Ovary (tissue), 3 donors: ENCODE data around the gene KAT2B.

ENCODE experiments used
- POLR2A ChIP-seq: fragments of 450-650 bp; IDR thresholded peaks from one replicate; pipeline ENCODE4 v1.6.1; 2017; ENCODE audit warnings: antibody characterized with exemption, mild to moderate bottlenecking, moderate library complexity
- TF ChIP-seq, protein P1 (sequence below), 3 donors: fragments of 450-650 bp in 2 of 3; fragments of 200-600 bp in 1 of 3; IDR thresholded peaks; one replicate each; pipeline versions ENCODE4 v1.5.1 to v1.8.0; 2016 to 2022; ENCODE audit warnings: antibody characterized with exemption in 3 of 3, mild to moderate bottlenecking in 1 of 3
- donor health status: DM: no; HTN: no; CAD: no.

DNA sequence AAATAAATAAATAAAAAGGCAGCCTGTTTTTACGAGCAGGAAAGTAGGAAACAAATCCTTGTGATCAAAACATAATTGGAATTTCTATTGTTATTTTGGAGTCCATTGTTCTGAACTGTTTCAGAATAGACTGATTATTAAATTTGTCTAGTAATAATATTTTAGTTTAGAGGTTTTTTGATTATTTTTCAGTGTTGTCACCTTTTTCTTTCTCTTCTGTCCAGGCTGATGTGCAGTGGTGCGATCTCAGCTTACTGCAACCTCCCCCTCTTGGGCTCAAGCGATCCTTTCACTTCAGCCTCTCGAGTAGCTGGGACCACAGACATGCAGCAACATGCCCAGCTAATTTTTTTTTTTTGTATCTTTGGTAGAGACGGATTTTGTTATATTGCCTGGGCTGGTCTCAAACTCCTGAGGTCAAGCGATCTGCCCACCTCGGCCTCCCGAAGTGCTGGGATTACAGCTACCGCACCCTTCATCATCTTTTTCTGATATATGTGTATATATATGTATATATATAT is 38.0 kb downstream of the KAT2B start:
- TF ChIP-seq, protein P1, sequence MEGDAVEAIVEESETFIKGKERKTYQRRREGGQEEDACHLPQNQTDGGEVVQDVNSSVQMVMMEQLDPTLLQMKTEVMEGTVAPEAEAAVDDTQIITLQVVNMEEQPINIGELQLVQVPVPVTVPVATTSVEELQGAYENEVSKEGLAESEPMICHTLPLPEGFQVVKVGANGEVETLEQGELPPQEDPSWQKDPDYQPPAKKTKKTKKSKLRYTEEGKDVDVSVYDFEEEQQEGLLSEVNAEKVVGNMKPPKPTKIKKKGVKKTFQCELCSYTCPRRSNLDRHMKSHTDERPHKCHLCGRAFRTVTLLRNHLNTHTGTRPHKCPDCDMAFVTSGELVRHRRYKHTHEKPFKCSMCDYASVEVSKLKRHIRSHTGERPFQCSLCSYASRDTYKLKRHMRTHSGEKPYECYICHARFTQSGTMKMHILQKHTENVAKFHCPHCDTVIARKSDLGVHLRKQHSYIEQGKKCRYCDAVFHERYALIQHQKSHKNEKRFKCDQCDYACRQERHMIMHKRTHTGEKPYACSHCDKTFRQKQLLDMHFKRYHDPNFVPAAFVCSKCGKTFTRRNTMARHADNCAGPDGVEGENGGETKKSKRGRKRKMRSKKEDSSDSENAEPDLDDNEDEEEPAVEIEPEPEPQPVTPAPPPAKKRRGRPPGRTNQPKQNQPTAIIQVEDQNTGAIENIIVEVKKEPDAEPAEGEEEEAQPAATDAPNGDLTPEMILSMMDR (IDR thresholded peaks at IDR 0.05) = no peak
- TF ChIP-seq POLR2A = no peak
